Breast epithelium (tissue), 3 donors: Measurements from ENCODE around the gene TRAPPC3.

Source experiments
- CTCF ChIP-seq, 3 donors: fragments of 450-650 bp; IDR thresholded peaks; one replicate each; pipeline ENCODE4 v1.5.1; 2016 to 2017; ENCODE audit warnings: antibody characterized with exemption in 3 of 3, mild to moderate bottlenecking in 3 of 3, moderate library complexity in 3 of 3
- POLR2A ChIP-seq: fragments of 450-650 bp; IDR thresholded peaks from one replicate; pipeline ENCODE4 v1.6.1; 2016; ENCODE audit warnings: antibody characterized with exemption, mild to moderate bottlenecking, moderate library complexity

DNA sequence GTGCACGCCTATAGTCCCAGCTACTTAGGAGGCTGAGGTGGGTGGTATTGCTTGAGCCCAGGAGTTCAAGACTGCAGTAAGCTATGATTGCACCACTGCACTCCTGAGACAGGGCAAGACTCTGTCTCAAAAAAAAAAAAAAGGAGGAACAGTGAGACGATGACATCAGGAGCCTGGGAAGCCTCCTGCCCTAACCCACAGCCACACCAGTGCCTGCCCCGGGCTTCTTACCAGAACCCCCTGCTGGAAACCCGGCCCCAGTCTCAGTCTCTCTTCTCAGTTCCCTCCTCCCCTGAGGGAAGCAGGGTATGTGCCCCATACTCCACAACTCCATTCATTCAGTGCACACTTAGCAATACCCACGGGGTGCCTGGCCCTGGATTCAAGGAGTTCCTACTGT lies 33.4 kb downstream of the TRAPPC3 start:
- no peak for TF ChIP-seq CTCF (IDR thresholded peaks at IDR 0.05)
- TF ChIP-seq POLR2A = no peak
